Liver (tissue), 9 donors: ENCODE measurements around the gene TCF7L1. TPM values are rescaled to one million over a fixed set of nuclear protein-coding genes. Genes with fewer than 3 reads are reported as not detected.

Source experiments
- DNase-seq: peaks from one replicate; pipeline ENCODE4 v3.0.0-alpha.2; 2017; ENCODE audit warnings: low spot score
- H3K27ac ChIP-seq, 2 donors: one replicate each; pipeline ENCODE4 v1.7.0; 2013; ENCODE audit warnings: inconsistent platforms in 2 of 2, low read length in 2 of 2, control low read depth in 1 of 2, low read depth in 1 of 2, mild to moderate bottlenecking in 1 of 2
- H3K27me3 ChIP-seq, 4 donors: one replicate each; pipeline versions ENCODE4 v1.6.1 to v1.7.0; 2013; ENCODE audit warnings: low read length in 3 of 4, inconsistent platforms in 1 of 4, mild to moderate bottlenecking in 1 of 4, moderate library complexity in 1 of 4; ENCODE audit not compliant: control insufficient read depth in 4 of 4, insufficient read depth in 4 of 4
- H3K36me3 ChIP-seq, 4 donors: one replicate each; pipeline versions ENCODE4 v1.6.1 to v1.7.0; 2013; ENCODE audit warnings: low read length in 3 of 4, mild to moderate bottlenecking in 3 of 4, low read depth in 1 of 4, moderate library complexity in 1 of 4; ENCODE audit not compliant: control insufficient read depth in 4 of 4, insufficient read depth in 3 of 4
- H3K4me1 ChIP-seq, 4 donors: one replicate each; pipeline versions ENCODE4 v1.6.1 to v1.7.0; 2013; ENCODE audit warnings: low read length in 3 of 4, mild to moderate bottlenecking in 3 of 4, moderate library complexity in 1 of 4; ENCODE audit not compliant: control insufficient read depth in 4 of 4, insufficient read depth in 4 of 4
- H3K4me3 ChIP-seq, 3 donors: one replicate each; pipeline versions ENCODE4 v1.6.1 to v1.7.0; 2013; ENCODE audit warnings: low read length in 3 of 3, control low read depth in 1 of 3, low read depth in 1 of 3, mild to moderate bottlenecking in 1 of 3
- H3K9ac ChIP-seq, 2 donors: one replicate each; pipeline ENCODE4 v1.7.0; 2013; ENCODE audit warnings: low read length in 2 of 2, mild to moderate bottlenecking in 2 of 2, moderate library complexity in 2 of 2, control low read depth in 1 of 2, low read depth in 1 of 2
- H3K9me3 ChIP-seq, 4 donors: one replicate each; pipeline versions ENCODE4 v1.6.1 to v1.7.0; 2013; ENCODE audit warnings: low read length in 3 of 4; ENCODE audit not compliant: control insufficient read depth in 4 of 4
- ATF3 ChIP-seq: IDR thresholded peaks from 2 replicates; pipeline ENCODE4 v1.6.1; 2016; ENCODE audit warnings: antibody characterized with exemption
- CTCF ChIP-seq: fragments of 150-350 bp; IDR thresholded peaks from 2 replicates; pipeline ENCODE4 v1.5.1; 2017; ENCODE audit warnings: improper control_type of control experiment, low read depth, low read length; ENCODE audit not compliant: missing input control
- EGR1 ChIP-seq, 2 donors: IDR thresholded peaks; 2 replicates each; pipeline ENCODE4 v1.6.1; 2016 to 2018; ENCODE audit warnings: antibody characterized with exemption in 2 of 2, low read depth in 2 of 2
- FOXA1 ChIP-seq: IDR thresholded peaks from 2 replicates; pipeline ENCODE4 v1.6.1; 2016; ENCODE audit warnings: antibody characterized with exemption
- FOXA2 ChIP-seq: IDR thresholded peaks from 2 replicates; pipeline ENCODE4 v1.6.1; 2016; ENCODE audit warnings: antibody characterized with exemption
- GABPA ChIP-seq, 2 donors: IDR thresholded peaks in 1 of 2; conservative IDR thresholded peaks in 1 of 2; 2 replicates each; pipeline ENCODE4 v1.6.1; 2016; ENCODE audit warnings: antibody characterized with exemption in 2 of 2, mild to moderate bottlenecking in 1 of 2, moderate library complexity in 1 of 2
- HNF4G ChIP-seq: IDR thresholded peaks from 2 replicates; pipeline ENCODE4 v1.6.1; 2016; ENCODE audit warnings: antibody characterized with exemption
- JUND ChIP-seq, 2 donors: IDR thresholded peaks; 2 replicates each; pipeline ENCODE4 v1.6.1; 2016; ENCODE audit warnings: antibody characterized with exemption in 2 of 2
- NR2F2 ChIP-seq: IDR thresholded peaks from 2 replicates; pipeline ENCODE4 v1.6.1; 2016; ENCODE audit warnings: antibody characterized with exemption
- RAD21 ChIP-seq, 2 donors: IDR thresholded peaks; 2 replicates each; pipeline ENCODE4 v1.6.1; 2016; ENCODE audit warnings: antibody characterized with exemption in 2 of 2, mild to moderate bottlenecking in 2 of 2
- REST ChIP-seq: IDR thresholded peaks from 2 replicates; pipeline ENCODE4 v1.6.1; 2016; ENCODE audit warnings: antibody characterized with exemption, mild to moderate bottlenecking
- RXRA ChIP-seq, 2 donors: IDR thresholded peaks; 2 replicates each; pipeline ENCODE4 v1.6.1; 2017 to 2018; ENCODE audit warnings: antibody characterized with exemption in 2 of 2, mild to moderate bottlenecking in 1 of 2
- SP1 ChIP-seq: IDR thresholded peaks from 2 replicates; pipeline ENCODE4 v1.6.1; 2018; ENCODE audit warnings: antibody characterized with exemption, mild to moderate bottlenecking
- TAF1 ChIP-seq: conservative IDR thresholded peaks from 2 replicates; pipeline ENCODE4 v1.6.1; 2016; ENCODE audit warnings: antibody characterized with exemption, mild to moderate bottlenecking
- YY1 ChIP-seq: IDR thresholded peaks from 2 replicates; pipeline ENCODE4 v1.6.1; 2016; ENCODE audit warnings: antibody characterized with exemption, mild to moderate bottlenecking
- ZBTB33 ChIP-seq: IDR thresholded peaks from 2 replicates; pipeline ENCODE4 v1.6.1; 2016; ENCODE audit warnings: antibody characterized with exemption
- WGBS: extraction: QIAGEN DNeasy Blood & Tissue Kit; methylation state at CpG from one replicate; pipeline ENCODE4 v1.1.7; 2013; 5-methylcytosine and 5-hydroxymethylcytosine counted together
- polyA plus RNA-seq, 2 donors: library from polyadenylated mRNA; stranded (reverse) in 1 of 2; unstranded in 1 of 2; fragments of 200-250 nt in 1 of 2; fragments of >200 nt in 1 of 2; fragmentation: Nextera tagmentation in 1 of 2; extraction: Ambion mirVana in 1 of 2; gene quantifications; one replicate each; pipeline versions ENCODE4 v1.2.1 to v1.2.3, GENCODE V29; 2013 to 2015
- total RNA-seq, 2 donors: library from RNA; depleted of rRNA; stranded (reverse); fragments of >200 nt; gene quantifications; one replicate each; pipeline ENCODE4 v1.2.3, GENCODE V29; 2014
- donor health status: healthy.
- donor health status: healthy.
- donor health status: healthy.
- donor health status: healthy.
- donor health status: healthy.

The TCF7L1 gene
- total and polyA plus RNA-seq, 4 donors, result 1.6 to 6.0 (median 4.8) TPM

- peaks cover 7 to 18% (median 10%) of the 10 kb centered on the region in 4 donors for H3K4me1 ChIP-seq
- DNase-seq, result no peak
- 93% methylated on average over 3 of the region's 3 CpGs for WGBS
- TF ChIP-seq HNF4G, result no peak
- no peak for TF ChIP-seq JUND (IDR thresholded peaks at IDR 0.05)
- no peak for TF ChIP-seq CTCF
- no peak for TF ChIP-seq ZBTB33
- TF ChIP-seq TAF1, result no peak
- no peak for TF ChIP-seq REST
- no peak for TF ChIP-seq EGR1 (IDR thresholded peaks at IDR 0.05; ENCODE audit: low read depth in 2 of 2)
- no peak for TF ChIP-seq ATF3
- TF ChIP-seq YY1, result no peak
- no peak for TF ChIP-seq RXRA (IDR thresholded peaks at IDR 0.05)
- no peak for TF ChIP-seq FOXA2
- TF ChIP-seq GABPA (IDR thresholded peaks at IDR 0.05 in 1 of 2, conservative IDR thresholded peaks at IDR 0.05 in 1 of 2), result no peak
- no peak for TF ChIP-seq NR2F2
- no peak for TF ChIP-seq RAD21 (IDR thresholded peaks at IDR 0.05)
- TF ChIP-seq FOXA1, result no peak
- no peak for TF ChIP-seq SP1
- H3K27ac ChIP-seq, result no peak overlapping the region
- no peaks in the 10 kb centered on the region for H3K9me3 ChIP-seq
- no peak overlapping the region for H3K9ac ChIP-seq
- H3K4me3 ChIP-seq, result no peak overlapping the region
- H3K36me3 ChIP-seq, result no peaks in the 10 kb centered on the region
- H3K27me3 ChIP-seq, result no peaks in the 10 kb centered on the region
Observed at GRCh38 chr2:85163675-85164074, 30.5 kb downstream of the TCF7L1 start.

- WGBS, result 86% methylated on average over 8 of the region's 8 CpGs
- no peak overlapping the region for H3K27ac ChIP-seq
- no peaks in the 10 kb centered on the region for H3K9me3 ChIP-seq
- H3K36me3 ChIP-seq, result no peaks in the 10 kb centered on the region
- no peak overlapping the region for H3K9ac ChIP-seq
- no peak for DNase-seq
- H3K27me3 ChIP-seq, result no peaks in the 10 kb centered on the region
- H3K4me1 ChIP-seq, result peaks cover 7 to 13% (median 9%) of the 10 kb centered on the region in 4 donors
- TF ChIP-seq EGR1 (IDR thresholded peaks at IDR 0.05; ENCODE audit: low read depth in 2 of 2), result no peak
- TF ChIP-seq RAD21 (IDR thresholded peaks at IDR 0.05), result peak in 1 of 2 donors; percentile 50
- no peak for TF ChIP-seq REST
- peak in 1 of 2 donors; percentile 26 for TF ChIP-seq RXRA (IDR thresholded peaks at IDR 0.05)
- H3K4me3 ChIP-seq, result no peak overlapping the region
Observed at GRCh38 chr2:85164145-85164569, 31.0 kb downstream of the TCF7L1 start.
